Suprapubic skin (tissue), 3 donors: Measurements from ENCODE around the gene PIGV.

Experiments
- CTCF ChIP-seq, 2 donors: fragments of 200-600 bp in 1 of 2; fragments of 450-650 bp in 1 of 2; sonication (generic) in 1 of 2; IDR thresholded peaks; one replicate each; pipeline ENCODE4 v1.5.1; 2016 to 2019; ENCODE audit warnings: antibody characterized with exemption in 2 of 2, mild to moderate bottlenecking in 1 of 2, moderate library complexity in 1 of 2
- EP300 ChIP-seq: sonication (generic); formaldehyde crosslinking; IDR thresholded peaks from one replicate; pipeline ENCODE4 v1.6.1; 2017; ENCODE audit warnings: antibody characterized with exemption
- POLR2A ChIP-seq, 2 donors: fragments of 450-650 bp; IDR thresholded peaks; one replicate each; pipeline ENCODE4 v1.6.1; 2017; ENCODE audit warnings: antibody characterized with exemption in 2 of 2, mild to moderate bottlenecking in 2 of 2, moderate library complexity in 2 of 2

DNA sequence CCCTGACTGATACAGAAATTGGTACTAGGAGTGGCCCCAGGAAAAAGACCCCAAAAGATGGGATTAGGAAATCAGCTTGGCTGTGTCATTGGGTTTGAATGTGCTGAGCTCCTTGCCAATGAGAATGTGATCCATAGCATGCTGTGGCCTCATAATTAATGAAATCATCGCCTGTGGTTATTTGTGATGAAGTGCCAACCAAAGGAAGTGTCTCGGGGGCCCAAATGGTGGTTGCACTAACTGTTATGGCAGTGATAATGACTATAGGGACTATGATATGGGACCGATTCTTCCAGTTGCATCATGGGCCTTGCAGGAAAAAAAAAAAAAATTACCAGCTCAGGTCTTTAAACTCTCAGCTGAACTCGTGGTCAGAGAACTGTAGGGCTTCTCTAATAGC lies 23.3 kb downstream of the PIGV start:
- TF ChIP-seq CTCF (IDR thresholded peaks at IDR 0.05) (no peak), POLR2A (IDR thresholded peaks at IDR 0.05) (no peak), EP300 (no peak)
